Activated T-helper 2 cell treated with anti-CD3 and anti-CD28 coated beads, Interferon-gamma antibody, Interleukin-2, Interleukin-4, amounts not matched to agents 10 μg/mL and 5 μg/mL and 100 μg/mL, durations not matched to agents 14 hours and 24 hours and 36 hours (primary cell): ENCODE results near the gene FHL5. TPM values are rescaled to one million over a fixed set of nuclear protein-coding genes. Genes with fewer than 3 reads are reported as not detected.
A peak's percentile ranks its signal among the peaks of the same experiment; 100 is the strongest.

ENCODE experiments used
- DNase-seq: peaks from one replicate; pipeline ENCODE4 v3.0.0; 2021; ENCODE audit warnings: low spot score
- H3K27ac Mint-ChIP-seq: one replicate; pipeline ENCODE4 v1.8.0; 2021; ENCODE audit warnings: mixed read lengths
- H3K27me3 Mint-ChIP-seq: one replicate; pipeline ENCODE4 v1.8.0; 2021; ENCODE audit warnings: low read depth, mixed read lengths
- H3K36me3 Mint-ChIP-seq: one replicate; pipeline ENCODE4 v1.8.0; 2021; ENCODE audit warnings: low read depth, mixed read lengths
- H3K4me1 Mint-ChIP-seq: one replicate; pipeline ENCODE4 v1.8.0; 2021; ENCODE audit warnings: low read depth, mixed read lengths
- H3K4me3 Mint-ChIP-seq: one replicate; pipeline ENCODE4 v1.8.0; 2021; ENCODE audit warnings: low read depth, mild to moderate bottlenecking, moderate library complexity, mixed read lengths
- H3K9me3 Mint-ChIP-seq: one replicate; pipeline ENCODE4 v1.8.0; 2021; ENCODE audit warnings: mixed read lengths
- intact Hi-C: fragments of 100-400 bp; cut with micrococcal nuclease; formaldehyde crosslinking; loops from one replicate; pipeline ENCODE4 v1.15.1; 2023
- total RNA-seq: library from RNA; stranded (reverse); gene quantifications from 2 replicates; pipeline ENCODE4 v1.2.3, GENCODE V29; 2022

The FHL5 gene, protein sequence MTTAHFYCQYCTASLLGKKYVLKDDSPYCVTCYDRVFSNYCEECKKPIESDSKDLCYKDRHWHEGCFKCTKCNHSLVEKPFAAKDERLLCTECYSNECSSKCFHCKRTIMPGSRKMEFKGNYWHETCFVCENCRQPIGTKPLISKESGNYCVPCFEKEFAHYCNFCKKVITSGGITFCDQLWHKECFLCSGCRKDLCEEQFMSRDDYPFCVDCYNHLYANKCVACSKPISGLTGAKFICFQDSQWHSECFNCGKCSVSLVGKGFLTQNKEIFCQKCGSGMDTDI
- total RNA-seq = not detected in 2 replicates

DNA sequence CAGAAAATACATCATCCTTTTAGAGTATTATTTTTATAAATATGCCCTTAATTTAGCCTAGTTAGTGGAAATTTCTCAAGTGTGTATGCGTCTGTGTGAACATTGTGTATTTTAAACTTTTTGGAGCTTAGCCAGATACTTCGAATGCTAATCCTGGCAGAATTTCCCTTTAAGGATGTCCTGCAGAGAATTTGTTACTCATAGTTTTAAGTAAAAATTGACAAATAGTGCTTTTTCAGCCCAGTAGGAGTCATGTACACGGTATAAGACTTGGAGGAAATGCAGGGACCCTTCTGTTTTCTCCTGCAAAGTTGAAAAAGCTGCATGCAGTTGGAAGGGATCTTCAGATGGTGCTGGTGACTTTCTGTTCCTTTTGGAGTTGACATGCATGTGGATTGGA, at the start of gene FHL5:
FHL5 (plus strand) TSS at position 243 of the 400 bp plus-strand sequence. CDS start 40,486 bp downstream, outside the sequence.
- H3K27ac Mint-ChIP-seq = no peak within 1 kb of the TSS
- no peaks in the 10 kb centered on the region for H3K9me3 Mint-ChIP-seq
- no peaks in the 10 kb centered on the region for H3K4me1 Mint-ChIP-seq
- H3K4me3 Mint-ChIP-seq = no peak within 1 kb of the TSS
- H3K27me3 Mint-ChIP-seq = peaks cover 21% of the 10 kb centered on the region
- no peaks in the 10 kb centered on the region for H3K36me3 Mint-ChIP-seq
- intact Hi-C loops = no loop called here
- no peak for DNase-seq

GRCh38 chr6:96520171-96521115, 42.5 kb upstream of the FHL5 start:
- Mint-ChIP-seq H3K9me3 (no peaks in the 10 kb centered on the region), H3K4me3 (peak overlapping the region; percentile 99), H3K36me3 (peaks cover 7% of the 10 kb centered on the region), H3K27ac (peak overlapping the region; percentile 0), H3K27me3 (no peaks in the 10 kb centered on the region), H3K4me1 (peaks cover 12% of the 10 kb centered on the region)
- intact Hi-C loops = loop anchor here (2.0 to 10.0 kb wide), 4 partner anchors 377 to 944 kb away; partner anchors contain the start of genes KLHL32, MANEA and NDUFAF4
- DNase-seq = no peak

- H3K36me3 Mint-ChIP-seq = peaks cover 13% of the 10 kb centered on the region
- intact Hi-C loops = loop anchor here (2.0 to 10.0 kb wide), 4 partner anchors 376 to 944 kb away; partner anchors contain the start of genes KLHL32, MANEA and NDUFAF4
- H3K27me3 Mint-ChIP-seq = no peaks in the 10 kb centered on the region
- H3K4me3 Mint-ChIP-seq = peak overlapping the region; percentile 99
- no peaks in the 10 kb centered on the region for H3K9me3 Mint-ChIP-seq
- peak overlapping the region; percentile 99 for H3K27ac Mint-ChIP-seq
- H3K4me1 Mint-ChIP-seq = peaks cover 12% of the 10 kb centered on the region
- DNase-seq = no peak
Observed at GRCh38 chr6:96521306-96521643, 41.7 kb upstream of the FHL5 start.

DNA sequence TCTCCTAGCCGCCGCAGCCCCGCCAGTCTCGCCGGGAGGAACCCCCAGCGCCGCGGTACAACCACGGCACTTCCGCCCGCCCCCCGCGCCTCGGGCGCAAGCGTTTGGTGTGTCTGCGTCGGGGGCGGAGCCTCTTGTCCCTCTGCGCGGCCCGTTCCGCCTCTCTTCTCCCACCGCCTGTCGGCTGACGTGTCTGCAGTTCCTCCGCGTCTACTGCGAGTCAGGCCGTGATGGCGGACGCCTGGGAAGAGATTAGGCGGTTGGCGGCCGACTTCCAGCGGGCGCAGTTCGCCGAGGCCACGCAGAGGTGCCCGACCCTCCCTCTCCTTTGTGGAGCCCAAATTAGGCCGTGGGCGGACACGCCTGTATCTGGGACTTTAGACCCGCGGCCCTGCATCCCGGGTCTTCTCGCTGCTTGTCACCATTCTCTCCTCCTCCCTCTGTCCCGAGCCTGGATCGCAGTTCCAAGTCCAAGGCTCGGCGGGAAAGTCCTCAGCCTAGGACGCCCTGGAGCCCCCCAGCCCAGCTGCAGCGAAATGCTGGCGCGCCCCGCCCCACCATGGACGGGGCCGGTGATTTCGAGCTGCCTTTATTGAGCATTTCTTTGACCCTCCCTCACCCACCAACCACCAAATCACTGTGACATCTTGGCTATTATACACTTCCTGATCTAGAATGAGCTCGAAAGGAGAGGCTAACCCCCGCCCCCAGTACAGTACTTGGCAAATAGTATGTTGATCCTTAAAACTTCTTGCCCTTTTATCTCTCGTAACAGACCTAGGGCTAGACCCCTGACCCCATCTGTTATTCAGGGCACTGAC, 41.1 kb upstream of the FHL5 start, which contains the start of gene UFL1:
UFL1 (plus strand) TSS at position 163 of the 821 bp plus-strand sequence; CDS start at position 231, 68 bp downstream.
- H3K27me3 Mint-ChIP-seq = no peaks in the 10 kb centered on the region
- H3K4me1 Mint-ChIP-seq = peaks cover 12% of the 10 kb centered on the region

DNA sequence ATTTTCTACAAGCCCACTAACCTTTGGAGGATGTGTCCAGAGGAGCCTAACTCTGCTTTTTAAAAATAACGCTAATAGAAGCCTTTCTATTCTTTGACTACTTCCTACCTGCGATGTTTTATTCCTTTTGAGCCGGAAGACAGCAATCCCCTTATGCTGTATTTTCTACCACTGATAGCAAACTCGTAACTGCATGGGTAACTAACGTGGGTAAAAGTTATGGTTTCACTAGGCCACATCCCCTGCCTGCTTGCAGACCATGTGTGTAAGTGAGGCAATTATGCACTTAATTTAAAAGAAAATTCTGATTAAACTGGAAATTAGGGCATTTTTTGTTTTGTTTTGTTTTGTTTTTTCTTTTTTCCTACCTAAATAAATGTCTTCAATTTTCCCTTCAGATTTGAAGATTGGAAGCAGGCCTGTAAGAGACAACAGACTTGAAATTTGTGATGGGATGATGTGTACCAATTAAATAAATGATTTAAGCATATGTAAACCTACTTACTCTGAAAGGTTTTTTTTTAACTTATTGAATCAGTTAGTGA, 40.4 kb upstream of the FHL5 start:
- DNase-seq = no peak
- H3K27me3 Mint-ChIP-seq = no peaks in the 10 kb centered on the region
- no peaks in the 10 kb centered on the region for H3K9me3 Mint-ChIP-seq
- H3K27ac Mint-ChIP-seq = peak overlapping the region; percentile 99
- intact Hi-C loops = loop anchor here (1.0 to 10.0 kb wide), 7 partner anchors 16 to 760 kb away; partner anchors contain the start of genes GPR63, KLHL32, MMS22L and NDUFAF4
- H3K36me3 Mint-ChIP-seq = peaks cover 24% of the 10 kb centered on the region
- peak overlapping the region; percentile 99 for H3K4me3 Mint-ChIP-seq
- peaks cover 15% of the 10 kb centered on the region for H3K4me1 Mint-ChIP-seq

More for the DNA sequence above, 41.1 kb upstream of the FHL5 start, which contains the start of gene UFL1:
- Mint-ChIP-seq H3K4me3 (peak within 1 kb of the TSS; percentile 99), H3K27ac (peak within 1 kb of the TSS; percentile 99), H3K36me3 (peaks cover 19% of the 10 kb centered on the region), H3K9me3 (no peaks in the 10 kb centered on the region)
- DNase-seq = peak; percentile 90
- intact Hi-C loops = loop anchor here (1.0 to 10.0 kb wide), 8 partner anchors 17 to 945 kb away; partner anchors contain the start of genes GPR63, KLHL32, MANEA and MMS22L

DNA sequence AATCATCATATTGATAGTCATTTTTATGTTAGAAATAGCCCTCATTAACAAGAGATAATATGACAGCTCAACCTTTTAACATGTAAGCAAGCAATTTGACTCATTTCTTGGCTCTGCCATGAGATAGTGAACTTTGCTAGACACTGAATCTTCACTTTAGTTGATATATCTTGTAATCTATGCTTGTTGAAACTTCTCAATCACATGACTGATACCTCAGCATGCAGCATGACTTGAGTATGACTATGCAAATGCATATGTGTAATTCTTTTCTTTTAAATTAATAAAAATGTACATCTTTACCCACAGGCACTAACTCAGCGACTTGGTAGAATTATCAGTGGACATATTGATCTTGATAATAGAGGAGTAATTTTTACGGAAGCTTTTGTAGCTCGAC, 34.7 kb upstream of the FHL5 start:
- no peak overlapping the region for H3K27ac Mint-ChIP-seq
- no peaks in the 10 kb centered on the region for H3K27me3 Mint-ChIP-seq
- no peak overlapping the region for H3K4me3 Mint-ChIP-seq
- H3K9me3 Mint-ChIP-seq = no peaks in the 10 kb centered on the region
- intact Hi-C loops = loop anchor here (10.0 kb wide), 1 partner anchor 397 kb away; the partner anchor contains the start of gene KLHL32
- peaks cover 24% of the 10 kb centered on the region for H3K4me1 Mint-ChIP-seq
- no peak for DNase-seq
- peaks cover 69% of the 10 kb centered on the region for H3K36me3 Mint-ChIP-seq

- Mint-ChIP-seq H3K36me3 (peaks cover 60% of the 10 kb centered on the region), H3K4me3 (no peak overlapping the region), H3K27ac (no peak overlapping the region), H3K9me3 (no peaks in the 10 kb centered on the region), H3K4me1 (peaks cover 21% of the 10 kb centered on the region), H3K27me3 (no peaks in the 10 kb centered on the region)
- intact Hi-C loops = no loop called here
- no peak for DNase-seq
Observed at GRCh38 chr6:96532399-96532798, 30.5 kb upstream of the FHL5 start.

- no peak for DNase-seq
- H3K9me3 Mint-ChIP-seq = no peaks in the 10 kb centered on the region
- H3K27ac Mint-ChIP-seq = no peak overlapping the region
- H3K27me3 Mint-ChIP-seq = no peaks in the 10 kb centered on the region
- peaks cover 6% of the 10 kb centered on the region for H3K4me1 Mint-ChIP-seq
- peaks cover 41% of the 10 kb centered on the region for H3K36me3 Mint-ChIP-seq
- no peak overlapping the region for H3K4me3 Mint-ChIP-seq
- intact Hi-C loops = loop anchor here (2.0 kb wide), 1 partner anchor 15 kb away; no protein-coding TSS in a partner anchor
Observed at GRCh38 chr6:96537726-96538125, 25.2 kb upstream of the FHL5 start.

DNA sequence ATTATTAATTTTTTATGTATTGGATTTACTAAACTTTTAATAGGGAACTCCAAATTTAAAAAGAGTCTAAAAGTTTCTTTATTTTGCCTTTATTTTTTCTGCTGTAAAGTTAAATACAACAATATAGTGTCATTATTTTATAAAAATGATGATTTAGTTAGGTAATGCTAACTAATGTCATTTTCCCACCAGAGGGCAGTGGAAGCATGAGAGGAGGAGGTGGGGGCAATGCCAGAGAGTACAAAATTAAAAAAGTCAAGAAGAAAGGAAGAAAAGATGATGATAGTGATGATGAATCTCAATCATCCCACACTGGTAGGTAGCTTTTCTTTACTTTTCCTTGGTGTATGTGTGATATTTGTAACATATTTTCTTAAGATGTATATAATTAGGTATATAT, 20.2 kb upstream of the FHL5 start:
- Mint-ChIP-seq H3K27me3 (no peaks in the 10 kb centered on the region), H3K4me1 (peaks cover 1% of the 10 kb centered on the region), H3K4me3 (no peak overlapping the region)

GRCh38 chr6:96545882-96546281, 17.0 kb upstream of the FHL5 start:
- DNase-seq = no peak
- Mint-ChIP-seq H3K27ac (no peak overlapping the region), H3K27me3 (no peaks in the 10 kb centered on the region), H3K36me3 (peaks cover 60% of the 10 kb centered on the region), H3K9me3 (no peaks in the 10 kb centered on the region), H3K4me3 (no peak overlapping the region), H3K4me1 (no peaks in the 10 kb centered on the region)
- intact Hi-C loops = no loop called here

More for the DNA sequence above, 20.2 kb upstream of the FHL5 start:
- no peak overlapping the region for H3K27ac Mint-ChIP-seq
- intact Hi-C loops = loop anchor here (5.0 kb wide), 2 partner anchors 355 to 515 kb away; partner anchors contain the start of gene NDUFAF4
- H3K36me3 Mint-ChIP-seq = peaks cover 54% of the 10 kb centered on the region
- H3K9me3 Mint-ChIP-seq = no peaks in the 10 kb centered on the region
- DNase-seq = no peak

DNA sequence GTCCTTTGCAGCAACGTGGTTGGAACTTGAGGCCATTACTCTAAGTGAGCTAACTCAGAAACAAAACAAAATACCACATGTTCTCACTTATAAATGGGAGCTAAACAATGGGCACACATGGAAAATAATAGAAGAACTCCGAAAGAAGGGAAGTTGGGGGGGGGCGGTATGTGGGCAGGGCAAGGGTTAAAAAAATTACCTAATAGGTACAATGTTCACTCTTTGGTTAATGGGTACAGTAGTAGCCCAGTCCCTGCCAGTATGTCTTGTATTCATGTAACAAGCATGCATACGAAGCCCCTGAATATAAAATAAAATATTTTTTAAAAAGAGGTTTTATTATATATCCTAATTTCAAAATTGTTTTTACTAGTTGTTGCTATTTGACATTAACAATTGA, 15.3 kb upstream of the FHL5 start:
- no peak for DNase-seq
- Mint-ChIP-seq H3K27ac (no peak overlapping the region), H3K36me3 (peaks cover 68% of the 10 kb centered on the region), H3K4me1 (no peaks in the 10 kb centered on the region), H3K4me3 (no peak overlapping the region), H3K27me3 (no peaks in the 10 kb centered on the region), H3K9me3 (no peaks in the 10 kb centered on the region)
- intact Hi-C loops = no loop called here
